ENCODE results near the gene IRAK2. TPM values are rescaled to one million over a fixed set of nuclear protein-coding genes. Genes with fewer than 3 reads are reported as not detected.

The IRAK2 gene
- total RNA-seq, 1 donor from 2014 or later, result 0.69 TPM

GRCh38 chr3:10235551-10235950 lies 70.8 kb downstream of the IRAK2 start:
- Mint-ChIP-seq H3K4me1 (no peaks in the 10 kb centered on the region), H3K27me3 (ENCODE audit: low read depth) (no peaks in the 10 kb centered on the region), H3K27ac (no peak overlapping the region), H3K9me3 (no peaks in the 10 kb centered on the region), H3K36me3 (no peaks in the 10 kb centered on the region), H3K4me3 (no peak overlapping the region)
- no peak for TF ChIP-seq CTCF (IDR thresholded peaks at IDR 0.05; ENCODE audit: unreplicated experiment)
- DNase-seq (ENCODE audit: low spot score in 2 of 2, unreplicated experiment in 2 of 2), result no peak

- Mint-ChIP-seq H3K9me3 (no peaks in the 10 kb centered on the region), H3K4me1 (no peaks in the 10 kb centered on the region), H3K36me3 (no peaks in the 10 kb centered on the region), H3K4me3 (no peak overlapping the region), H3K27ac (no peak overlapping the region), H3K27me3 (ENCODE audit: low read depth) (no peaks in the 10 kb centered on the region)
- no peak for DNase-seq (ENCODE audit: low spot score in 2 of 2, unreplicated experiment in 2 of 2)
- TF ChIP-seq CTCF (IDR thresholded peaks at IDR 0.05; ENCODE audit: unreplicated experiment), result no peak
Observed at GRCh38 chr3:10238345-10239183, 73.8 kb downstream of the IRAK2 start.

GRCh38 chr3:10240799-10241198 lies 76.1 kb downstream of the IRAK2 start:
- peaks cover 13% of the 10 kb centered on the region for H3K9me3 Mint-ChIP-seq
- no peaks in the 10 kb centered on the region for H3K4me1 Mint-ChIP-seq
- H3K27me3 Mint-ChIP-seq (ENCODE audit: low read depth), result no peaks in the 10 kb centered on the region
- H3K27ac Mint-ChIP-seq, result no peak overlapping the region
- no peaks in the 10 kb centered on the region for H3K36me3 Mint-ChIP-seq
- H3K4me3 Mint-ChIP-seq, result no peak overlapping the region
- no peak for DNase-seq (ENCODE audit: low spot score in 2 of 2, unreplicated experiment in 2 of 2)
- TF ChIP-seq CTCF (IDR thresholded peaks at IDR 0.05; ENCODE audit: unreplicated experiment), result no peak

GRCh38 chr3:10242182-10243065 lies 77.7 kb downstream of the IRAK2 start:
- H3K36me3 Mint-ChIP-seq, result no peaks in the 10 kb centered on the region
- no peak overlapping the region for H3K4me3 Mint-ChIP-seq
- H3K9me3 Mint-ChIP-seq, result peaks cover 17% of the 10 kb centered on the region
- peak overlapping the region; percentile 15 for H3K27ac Mint-ChIP-seq
- no peak for TF ChIP-seq CTCF (IDR thresholded peaks at IDR 0.05; ENCODE audit: unreplicated experiment)
- DNase-seq (ENCODE audit: low spot score in 2 of 2, unreplicated experiment in 2 of 2), result no peak
- no peaks in the 10 kb centered on the region for H3K27me3 Mint-ChIP-seq (ENCODE audit: low read depth)
- H3K4me1 Mint-ChIP-seq, result no peaks in the 10 kb centered on the region

- Mint-ChIP-seq H3K9me3 (peaks cover 17% of the 10 kb centered on the region), H3K27me3 (ENCODE audit: low read depth) (no peaks in the 10 kb centered on the region), H3K4me1 (peaks cover 5% of the 10 kb centered on the region), H3K27ac (no peak overlapping the region), H3K4me3 (no peak overlapping the region), H3K36me3 (no peaks in the 10 kb centered on the region)
- TF ChIP-seq CTCF (IDR thresholded peaks at IDR 0.05; ENCODE audit: unreplicated experiment), result no peak
- no peak for DNase-seq (ENCODE audit: low spot score in 2 of 2, unreplicated experiment in 2 of 2)
Observed at GRCh38 chr3:10244009-10244408, 79.3 kb downstream of the IRAK2 start.

Measured in mesothelial cell of epicardium (in vitro differentiated cells).